Activated CD8-positive, alpha-beta memory T cell treated with anti-CD3 and anti-CD28 coated beads, Interleukin-2, amount 50 U/mL, for 24 hours (primary cell): Measurements from ENCODE around the gene CNGA4.
"Not testable (repeated sequence)": the region's sequence is repeated elsewhere in the genome, so short reads cannot be mapped to it uniquely, and the experiment has no call there.

Experiments
- DNase-seq: peaks from one replicate; pipeline ENCODE4 v3.0.0-alpha.2; 2020; ENCODE audit errors: extremely low read depth

CNGA4 gene

DNA sequence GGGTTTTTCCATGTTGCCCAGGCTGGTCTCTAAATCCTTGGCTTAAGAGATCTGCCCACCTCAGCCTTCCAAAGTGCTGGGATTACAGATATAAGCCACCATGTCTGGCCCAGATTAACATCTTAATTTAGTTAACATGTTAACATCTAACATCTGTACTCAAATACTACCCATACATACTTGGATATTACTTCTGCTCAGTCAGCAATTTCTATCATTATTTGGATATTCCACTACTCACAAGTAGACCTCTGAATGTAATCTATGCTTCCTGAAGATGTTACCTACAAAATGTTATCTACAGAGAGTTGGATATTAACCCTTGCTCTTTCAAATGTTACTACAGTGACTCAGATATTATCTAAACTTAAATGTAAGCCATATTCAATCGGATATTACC, 24.8 kb downstream of the CNGA4 start:
- DNase-seq, result no peak

DNA sequence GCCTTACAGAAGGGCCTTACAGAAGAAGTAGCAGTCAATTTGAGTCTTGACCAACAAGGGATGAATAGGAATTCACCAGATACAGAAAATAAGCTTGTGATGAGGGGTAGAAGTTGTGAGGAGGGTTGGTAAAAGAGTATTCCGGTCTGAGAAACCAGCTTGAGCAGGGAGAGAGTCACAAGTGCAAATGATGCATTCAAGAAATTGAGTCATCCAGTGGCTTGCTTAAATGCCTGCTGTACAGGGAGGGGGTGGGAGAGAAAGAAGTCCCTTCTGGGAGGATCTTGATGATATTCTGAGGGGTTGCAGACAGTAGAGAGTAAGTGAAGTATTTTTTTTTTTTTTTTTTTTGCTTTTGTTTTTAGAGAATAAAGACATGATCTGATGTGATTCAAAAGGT, 29.9 kb downstream of the CNGA4 start:
- no peak for DNase-seq

- DNase-seq, result no peak
These were observed 31.1 kb downstream of the CNGA4 start for GRCh38 chr11:6269994-6270393.

DNA sequence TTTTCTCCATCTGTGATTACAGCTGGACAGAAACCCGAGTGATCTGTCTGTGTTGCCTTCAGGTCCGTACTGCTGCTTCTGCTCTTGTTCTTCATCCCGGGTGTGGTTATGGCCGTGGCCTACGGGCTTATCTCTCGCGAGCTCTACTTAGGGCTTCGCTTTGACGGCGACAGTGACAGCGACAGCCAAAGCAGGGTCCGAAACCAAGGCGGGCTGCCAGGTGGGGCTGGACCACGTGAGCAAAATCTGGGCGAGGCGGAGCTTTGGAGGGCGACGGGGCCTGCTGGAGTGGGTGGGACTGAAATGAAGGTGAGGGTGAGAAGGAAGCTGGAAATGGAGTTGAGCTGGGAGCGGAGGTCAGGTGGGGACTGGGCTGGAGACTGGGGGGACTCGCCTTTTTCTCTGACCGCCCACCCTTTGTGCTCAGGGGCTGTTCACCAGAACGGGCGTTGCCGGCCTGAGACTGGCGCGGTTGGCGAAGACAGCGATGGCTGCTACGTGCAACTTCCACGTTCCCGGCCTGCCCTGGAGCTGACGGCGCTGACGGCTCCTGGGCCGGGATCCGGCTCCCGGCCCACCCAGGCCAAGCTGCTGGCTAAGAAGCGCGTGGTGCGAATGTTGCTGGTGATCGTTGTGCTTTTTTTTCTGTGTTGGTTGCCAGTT, 31.8 kb downstream of the CNGA4 start:
- DNase-seq, result no peak

DNA sequence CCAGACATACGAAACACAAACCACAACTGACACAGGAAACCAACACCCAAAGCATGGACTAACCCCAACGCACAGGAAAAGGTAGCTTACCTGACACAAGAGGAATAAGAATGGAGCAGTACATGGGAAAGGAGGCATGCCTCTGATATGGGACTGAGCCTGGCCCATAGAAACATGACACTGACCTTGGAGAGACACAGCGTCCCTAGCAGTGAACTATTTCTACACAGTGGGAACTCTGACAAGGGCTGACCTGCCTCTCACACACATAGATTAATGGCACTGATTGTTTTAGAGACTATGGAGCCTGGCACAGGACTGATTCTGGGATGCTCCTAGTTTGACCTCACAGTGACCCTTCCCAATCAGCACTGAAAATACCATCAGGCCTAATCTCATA, 32.7 kb downstream of the CNGA4 start:
- no peak for DNase-seq

DNA sequence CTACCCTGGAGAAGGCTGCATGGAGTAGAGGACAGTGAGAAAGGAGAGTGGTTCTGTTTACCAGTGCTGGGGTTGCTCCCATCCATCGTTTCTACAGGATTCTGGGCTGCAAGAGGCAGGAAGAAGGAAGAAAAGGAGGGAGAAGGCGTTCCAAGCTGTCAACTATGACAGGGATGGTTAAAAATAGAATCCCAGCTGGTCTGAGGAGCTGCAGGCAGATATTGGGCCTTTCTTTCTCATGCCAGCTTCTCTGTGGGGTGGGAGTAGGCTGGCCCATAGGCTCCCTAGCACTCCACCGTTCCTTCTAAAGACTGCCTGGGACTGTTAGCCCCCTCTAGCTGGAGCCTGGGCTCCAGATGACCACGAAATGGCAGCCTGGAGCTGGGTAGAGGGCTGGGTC, 34.3 kb downstream of the CNGA4 start:
- DNase-seq, result no peak

DNA sequence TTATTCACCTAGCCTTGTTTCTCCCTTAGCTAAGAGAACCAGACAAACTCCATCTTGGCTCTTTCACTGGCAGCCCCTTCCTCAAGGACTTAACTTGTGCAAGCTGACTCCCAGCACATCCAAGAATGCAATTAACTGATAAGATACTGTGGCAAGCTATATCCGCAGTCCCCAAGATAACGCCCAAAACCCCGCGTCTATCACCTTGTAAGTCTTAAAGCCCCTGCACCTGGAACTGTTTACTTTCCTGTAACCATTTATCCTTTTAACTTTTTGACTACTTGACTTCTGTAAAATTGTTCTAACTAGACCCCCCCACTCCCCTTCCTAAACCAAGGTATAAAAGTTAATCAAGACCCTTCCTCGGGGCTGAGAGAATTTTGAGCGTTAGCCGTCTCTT, 41.9 kb downstream of the CNGA4 start:
- not testable (repeated sequence) for DNase-seq

DNA sequence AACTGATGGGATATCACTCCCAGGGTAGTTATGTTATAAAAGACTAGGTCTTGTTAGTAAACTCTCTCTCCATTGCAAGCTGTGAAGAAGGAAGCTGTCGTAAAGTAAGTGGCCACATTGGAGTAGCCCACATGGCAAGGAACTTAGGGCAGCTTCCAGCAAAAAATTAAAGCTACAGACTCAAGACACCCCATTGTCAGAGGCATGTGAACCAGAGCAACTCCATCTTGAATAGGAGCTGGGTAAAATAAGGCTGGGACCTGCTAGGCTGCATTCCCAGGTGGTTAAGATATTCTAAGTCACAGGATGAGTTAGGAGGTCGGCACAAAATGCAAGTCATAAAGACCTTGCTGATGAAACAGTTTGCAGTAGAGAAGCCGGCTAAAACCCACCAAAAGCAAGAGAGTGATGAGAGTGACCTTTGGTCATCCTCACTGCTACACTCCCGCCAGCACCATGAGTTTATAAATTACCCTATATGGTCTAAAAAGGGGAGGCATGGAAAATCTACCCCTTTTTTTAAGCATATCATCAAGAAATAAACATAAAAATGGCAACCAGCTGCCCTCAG, 44.6 kb downstream of the CNGA4 start:
- no peak for DNase-seq

- no peak for DNase-seq
These were observed 45.4 kb downstream of the CNGA4 start for GRCh38 chr11:6284250-6284649.

- DNase-seq, result no peak
These were observed 46.1 kb downstream of the CNGA4 start for GRCh38 chr11:6285019-6285418.
